PC-3 (cell line): ENCODE data around the gene ARHGAP23.

Experiments
- CTCF ChIP-seq: fragments of 300-600 bp; sonication (generic); conservative IDR thresholded peaks from 2 replicates; pipeline ENCODE4 v1.5.1; 2017; ENCODE audit warnings: antibody characterized with exemption, low read depth, mild to moderate bottlenecking, low read length
- EZH2 ChIP-seq: fragments of 300-600 bp; sonication (generic); IDR thresholded peaks from one replicate; pipeline ENCODE4 v1.6.1; 2017; ENCODE audit warnings: antibody characterized with exemption, mild to moderate bottlenecking, low read length; ENCODE audit not compliant: unreplicated experiment

GRCh38 chr17:38428112-38428642 lies at the start of gene ARHGAP23:
- TF ChIP-seq CTCF (no peak), EZH2 (no peak)
